Measurements from ENCODE around the gene ABHD6. TPM values are rescaled to one million over a fixed set of nuclear protein-coding genes. Genes with fewer than 3 reads are reported as not detected.
"Not testable (repeated sequence)": the region's sequence is repeated elsewhere in the genome, so short reads cannot be mapped to it uniquely, and the experiment has no call there.

ABHD6 gene
- total and polyA plus RNA-seq, 4 donors, result 5.2 to 14.1 (median 10.7) TPM

- Histone ChIP-seq H3K9me3 (ENCODE audit: control insufficient read depth in 4 of 4, insufficient read depth in 3 of 4, low read length in 3 of 4) (no peaks in the 10 kb centered on the region), H3K27ac (ENCODE audit: low read depth in 1 of 2, low read length in 1 of 2) (peak overlapping the region in 1 of 2 donors; percentile 9), H3K36me3 (ENCODE audit: control insufficient read depth in 4 of 4, insufficient read depth in 4 of 4, low read length in 4 of 4) (no peaks in the 10 kb centered on the region), H3K27me3 (ENCODE audit: control insufficient read depth in 3 of 3, insufficient read depth in 3 of 3, low read length in 2 of 3) (no peaks in the 10 kb centered on the region), H3K4me1 (ENCODE audit: control insufficient read depth in 5 of 5, insufficient read depth in 5 of 5, low read length in 5 of 5) (peaks cover 0 to 4% (median 3%) of the 10 kb centered on the region in 5 donors), H3K4me3 (no peak overlapping the region), H3K9ac (ENCODE audit: insufficient read depth in 1 of 2, low read length in 2 of 2) (no peak overlapping the region)
- WGBS, 2 donors, result 24 to 31% methylated on average over 11 of the region's 11 CpGs
- no peak for TF ChIP-seq CTCF (IDR thresholded peaks at IDR 0.05; ENCODE audit: control extremely low read depth, extremely low read depth)
- peak; percentile 32 to 69 (median 65) for DNase-seq
- no peak for ATAC-seq (ENCODE audit: insufficient read depth, low FRiP score)
Measured at GRCh38 chr3:58200846-58201355, 36.7 kb upstream of the ABHD6 start.

DNA sequence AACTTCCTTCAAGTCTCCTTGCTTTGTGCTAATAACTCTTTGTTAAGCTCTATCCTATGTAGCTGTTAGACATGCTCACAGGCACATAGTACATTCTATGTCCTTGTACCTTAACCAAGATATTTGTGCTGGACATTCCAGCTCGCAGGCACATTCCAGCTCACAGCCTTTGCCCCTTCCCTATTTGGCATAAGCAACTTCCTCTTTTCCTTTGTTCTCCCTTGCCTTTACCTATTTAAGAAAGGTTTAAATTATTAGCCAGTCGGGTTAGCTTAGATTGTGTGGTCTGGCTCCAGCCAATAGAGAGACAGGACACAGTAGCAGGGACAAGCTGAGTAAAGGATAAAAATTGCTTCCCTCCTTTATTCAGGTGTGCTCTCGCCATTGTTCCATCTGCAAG is 36.1 kb upstream of the ABHD6 start:
- H3K4me3 ChIP-seq; DNase-seq; H3K36me3 ChIP-seq (ENCODE audit: control insufficient read depth in 4 of 4, insufficient read depth in 4 of 4, low read length in 4 of 4); H3K9ac ChIP-seq (ENCODE audit: insufficient read depth in 1 of 2, low read length in 2 of 2); H3K9me3 ChIP-seq (ENCODE audit: control insufficient read depth in 4 of 4, insufficient read depth in 3 of 4, low read length in 3 of 4); H3K27ac ChIP-seq (ENCODE audit: low read depth in 1 of 2, low read length in 1 of 2); H3K27me3 ChIP-seq (ENCODE audit: control insufficient read depth in 3 of 3, insufficient read depth in 3 of 3, low read length in 2 of 3); ATAC-seq (ENCODE audit: insufficient read depth, low FRiP score); H3K4me1 ChIP-seq (ENCODE audit: control insufficient read depth in 5 of 5, insufficient read depth in 5 of 5, low read length in 5 of 5): not testable (repeated sequence)
- WGBS, 2 donors, result 50 to 52% methylated on average over 3 of the region's 3 CpGs

DNA sequence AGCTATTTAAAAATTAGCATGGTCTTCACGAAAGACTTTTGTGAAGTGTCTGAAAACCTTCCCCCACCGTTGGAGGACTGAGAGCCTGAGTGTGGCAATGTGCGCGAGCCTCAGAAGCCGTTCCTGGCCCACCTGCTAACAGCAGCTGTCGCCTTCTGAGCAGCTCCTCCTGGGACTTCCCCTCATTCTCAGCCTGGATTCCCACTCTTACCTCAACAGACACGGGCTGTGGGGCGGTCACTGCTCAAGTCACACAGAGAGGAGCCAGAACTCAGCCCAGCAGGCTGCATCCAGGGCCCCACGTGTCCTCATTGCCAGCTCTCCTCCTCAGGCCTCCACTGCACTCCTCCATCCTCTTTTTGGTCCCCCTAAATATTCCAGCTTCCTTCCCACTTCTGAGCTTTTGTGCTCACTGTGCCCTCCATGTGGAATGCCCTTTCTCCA is 34.7 kb upstream of the ABHD6 start:
- no peak for DNase-seq
- H3K4me3 ChIP-seq, result no peak overlapping the region
- H3K9ac ChIP-seq (ENCODE audit: insufficient read depth in 1 of 2, low read length in 2 of 2), result no peak overlapping the region
- H3K4me1 ChIP-seq (ENCODE audit: control insufficient read depth in 5 of 5, insufficient read depth in 5 of 5, low read length in 5 of 5), result peaks cover 0 to 4% (median 0%) of the 10 kb centered on the region in 5 donors
- no peak overlapping the region for H3K27ac ChIP-seq (ENCODE audit: low read depth in 1 of 2, low read length in 1 of 2)
- H3K9me3 ChIP-seq (ENCODE audit: control insufficient read depth in 4 of 4, insufficient read depth in 3 of 4, low read length in 3 of 4), result no peaks in the 10 kb centered on the region
- no peak for ATAC-seq (ENCODE audit: insufficient read depth, low FRiP score)
- TF ChIP-seq CTCF (IDR thresholded peaks at IDR 0.05; ENCODE audit: control extremely low read depth, extremely low read depth), result no peak
- no peaks in the 10 kb centered on the region for H3K27me3 ChIP-seq (ENCODE audit: control insufficient read depth in 3 of 3, insufficient read depth in 3 of 3, low read length in 2 of 3)
- WGBS, 2 donors, result 77 to 82% methylated on average over 9 of the region's 9 CpGs
- H3K36me3 ChIP-seq (ENCODE audit: control insufficient read depth in 4 of 4, insufficient read depth in 4 of 4, low read length in 4 of 4), result no peaks in the 10 kb centered on the region

GRCh38 chr3:58203541-58203940 is 34.1 kb upstream of the ABHD6 start:
- H3K27me3 ChIP-seq (ENCODE audit: control insufficient read depth in 3 of 3, insufficient read depth in 3 of 3, low read length in 2 of 3), result no peaks in the 10 kb centered on the region
- no peak for TF ChIP-seq CTCF (IDR thresholded peaks at IDR 0.05; ENCODE audit: control extremely low read depth, extremely low read depth)
- ATAC-seq (ENCODE audit: insufficient read depth, low FRiP score), result no peak
- DNase-seq, result no peak
- 95 to 98% methylated on average over 4 of the region's 4 CpGs for WGBS, 2 donors
- H3K27ac ChIP-seq (ENCODE audit: low read depth in 1 of 2, low read length in 1 of 2), result no peak overlapping the region
- H3K36me3 ChIP-seq (ENCODE audit: control insufficient read depth in 4 of 4, insufficient read depth in 4 of 4, low read length in 4 of 4), result no peaks in the 10 kb centered on the region
- no peak overlapping the region for H3K9ac ChIP-seq (ENCODE audit: insufficient read depth in 1 of 2, low read length in 2 of 2)
- peaks cover 0 to 4% (median 0%) of the 10 kb centered on the region in 5 donors for H3K4me1 ChIP-seq (ENCODE audit: control insufficient read depth in 5 of 5, insufficient read depth in 5 of 5, low read length in 5 of 5)
- no peak overlapping the region for H3K4me3 ChIP-seq
- H3K9me3 ChIP-seq (ENCODE audit: control insufficient read depth in 4 of 4, insufficient read depth in 3 of 4, low read length in 3 of 4), result no peaks in the 10 kb centered on the region
